IMR-90 (cell line): ENCODE measurements around the gene ENOX1. TPM values are rescaled to one million over a fixed set of nuclear protein-coding genes. Genes with fewer than 3 reads are reported as not detected.

Experiments used
- ATAC-seq: fragments of 200-7000 bp; cut with Tn5 transposase; 2 replicates; pipeline ENCODE4 v1.9.1; 2020; ENCODE audit warnings: low read depth, mild to moderate bottlenecking, moderate library complexity
- BruUV-seq: library from RNA; stranded (reverse); fragments of 400-500 nt; replicated peaks from 2 replicates; lab custom pipeline; 2021; lab: Mats Ljungman, UMichigan
- CTCF ChIA-PET: fragments of 300-600 bp; formaldehyde crosslinking; extraction: SDS; loops from one replicate; lab custom pipeline; 2021; ENCODE audit warnings: antibody characterized with exemption; lab: Yijun Ruan, JAX
- POLR2A ChIA-PET: fragments of 300-600 bp; sonication (Branson Sonifier 250); formaldehyde crosslinking; loops from one replicate; lab custom pipeline; 2022; ENCODE audit warnings: antibody characterized with exemption; ENCODE audit not compliant: unreplicated experiment; lab: Charles Lee
- DNase-seq: peaks from one replicate; pipeline ENCODE4 v3.0.0; 2013
- H2AFZ ChIP-seq: replicated peaks from 2 replicates; pipeline ENCODE3; 2013; ENCODE audit warnings: low read length, mild to moderate bottlenecking; ENCODE audit not compliant: poor library complexity
- H2AK5ac ChIP-seq: 2 replicates; pipeline ENCODE4 v1.6.1; 2013; ENCODE audit warnings: low read depth, low read length, inconsistent platforms
- H2AK9ac ChIP-seq: replicated peaks from 2 replicates; pipeline ENCODE3; 2013; ENCODE audit warnings: mild to moderate bottlenecking, low read depth, low read length, moderate library complexity; ENCODE audit not compliant: poor library complexity
- H2BK120ac ChIP-seq: 2 replicates; pipeline ENCODE4 v1.6.1; 2013; ENCODE audit warnings: low read depth, low read length, inconsistent platforms
- H2BK15ac ChIP-seq: 3 replicates; pipeline ENCODE4 v1.6.1; 2013; ENCODE audit warnings: low read depth, low read length, inconsistent platforms
- H2BK20ac ChIP-seq: 2 replicates; pipeline ENCODE4 v1.6.1; 2013; ENCODE audit warnings: low read depth, mild to moderate bottlenecking, inconsistent platforms, low read length, moderate library complexity
- H2BK5ac ChIP-seq: 2 replicates; pipeline ENCODE4 v1.6.1; 2013; ENCODE audit warnings: mild to moderate bottlenecking, low read depth, low read length, inconsistent platforms; ENCODE audit not compliant: poor library complexity, severe bottlenecking
- H3K14ac ChIP-seq: replicated peaks from 2 replicates; pipeline ENCODE4 v1.6.1; 2013; ENCODE audit warnings: low read depth, low read length, inconsistent platforms
- H3K18ac ChIP-seq: 2 replicates; pipeline ENCODE4 v1.6.1; 2013; ENCODE audit warnings: low read depth, low read length, control low read depth
- H3K23ac ChIP-seq: 2 replicates; pipeline ENCODE4 v1.6.1; 2013; ENCODE audit warnings: low read depth, low read length, inconsistent platforms
- H3K27ac ChIP-seq: 2 replicates; pipeline ENCODE4 v1.5.1; 2013; ENCODE audit warnings: mild to moderate bottlenecking, control low read depth, low read length; ENCODE audit not compliant: insufficient read depth
- H3K27me3 ChIP-seq: 2 replicates; pipeline ENCODE4 v1.6.1; 2013; ENCODE audit warnings: low read length; ENCODE audit not compliant: control insufficient read depth, insufficient read depth
- H3K36me3 ChIP-seq: 2 replicates; pipeline ENCODE4 v1.6.1; 2013; ENCODE audit warnings: low read length, mixed read lengths; ENCODE audit not compliant: control insufficient read depth, insufficient read depth
- H3K4ac ChIP-seq: 2 replicates; pipeline ENCODE4 v1.6.1; 2013; ENCODE audit warnings: low read depth, low read length, inconsistent platforms
- H3K4me1 ChIP-seq: 2 replicates; pipeline ENCODE4 v1.6.1; 2013; ENCODE audit warnings: low read length, mixed read lengths; ENCODE audit not compliant: control insufficient read depth, insufficient read depth
- H3K4me2 ChIP-seq: 2 replicates; pipeline ENCODE4 v1.6.1; 2013; ENCODE audit warnings: low read depth, mild to moderate bottlenecking, control low read depth, low read length, moderate library complexity
- H3K4me3 ChIP-seq: 2 replicates; pipeline ENCODE4 v1.5.1; 2013; ENCODE audit warnings: low read depth, mild to moderate bottlenecking, control low read depth, low read length, moderate library complexity; ENCODE audit not compliant: insufficient read depth
- H3K56ac ChIP-seq: 2 replicates; pipeline ENCODE4 v1.6.1; 2013; ENCODE audit warnings: low read length, inconsistent platforms; ENCODE audit not compliant: insufficient read depth; ENCODE audit errors: extremely low read depth
- H3K79me1 ChIP-seq, 2 experiments: 2 replicates each; pipeline ENCODE4 v1.6.1; 2013; ENCODE audit warnings: low read length in 2 of 2, inconsistent platforms in 1 of 2, low read depth in 1 of 2
- H3K9ac ChIP-seq: 2 replicates; pipeline ENCODE4 v1.6.1; 2013; ENCODE audit warnings: low read depth, low read length, control low read depth
- H3K9me1 ChIP-seq: 2 replicates; pipeline ENCODE4 v1.6.1; 2013; ENCODE audit warnings: low read length, inconsistent platforms; ENCODE audit not compliant: insufficient read depth
- H3K9me3 ChIP-seq: 2 replicates; pipeline ENCODE4 v1.6.1; 2013; ENCODE audit warnings: low read length; ENCODE audit not compliant: control insufficient read depth, insufficient read depth
- H4K20me1 ChIP-seq: 2 replicates; pipeline ENCODE4 v1.6.1; 2013; ENCODE audit warnings: low read length, inconsistent platforms; ENCODE audit not compliant: insufficient read depth
- H4K5ac ChIP-seq: 2 replicates; pipeline ENCODE4 v1.6.1; 2013; ENCODE audit warnings: mild to moderate bottlenecking, low read depth, low read length, control low read depth
- H4K8ac ChIP-seq, 2 experiments: 2 replicates each; pipeline ENCODE4 v1.6.1; 2013; ENCODE audit warnings: low read depth in 2 of 2, low read length in 2 of 2, control low read depth in 1 of 2, inconsistent platforms in 1 of 2
- H4K91ac ChIP-seq: 2 replicates; pipeline ENCODE4 v1.6.1; 2013; ENCODE audit warnings: low read depth, low read length, inconsistent platforms; ENCODE audit not compliant: insufficient read depth
- MAZ ChIP-seq: IDR thresholded peaks from 2 replicates; pipeline ENCODE4 v1.6.1; 2012; ENCODE audit warnings: low read depth, mild to moderate bottlenecking, low read length, improper control_type of control experiment, moderate library complexity, borderline replicate concordance
- WGBS, 2 experiments: methylation state at CpG; one replicate each; pipeline versions ENCODE4 v1.1.5 to v1.1.7; 2013; ENCODE audit warnings: missing lambda C conversion rate in 2 of 2; ENCODE audit not compliant: insufficient read length in 1 of 2; ENCODE audit errors: extremely low coverage in 2 of 2; 5-methylcytosine and 5-hydroxymethylcytosine counted together
- dilution Hi-C: fragments of 300-500 bp; cut with HindIII; formaldehyde crosslinking; loops from one replicate; pipeline ENCODE4 v1.14.3; 2018; ENCODE audit warnings: low sequenced_read_pairs; ENCODE audit not compliant: unreplicated experiment
- in situ Hi-C: fragments of 300-500 bp; cut with MboI; formaldehyde crosslinking; loops from 3 replicates; pipeline ENCODE4 v1.14.3; 2019; ENCODE audit warnings: low sequenced_read_pairs, inconsistent platforms, mixed read lengths
- intact Hi-C: fragments of 100-400 bp; cut with micrococcal nuclease; formaldehyde crosslinking; loops from 2 replicates; pipeline ENCODE4 v1.10.0; 2022
- polyA plus RNA-seq, 3 experiments: library from polyadenylated mRNA; depleted of rRNA; stranded (reverse); fragments of >200 nt; gene quantifications; 2 replicates each; pipeline ENCODE4 v1.2.3, GENCODE V29; 2012; ENCODE audit warnings: low replicate concordance in 1 of 3
- total RNA-seq: library from RNA; depleted of rRNA; stranded (reverse); fragments of >200 nt; gene quantifications from 2 replicates; pipeline ENCODE4 v1.2.3, GENCODE V29; 2012

The ENOX1 gene
- total and polyA plus RNA-seq, 2 of the 4 experiments (the other 2 are of a cell fraction) = 0.99 to 1.3 TPM

DNA sequence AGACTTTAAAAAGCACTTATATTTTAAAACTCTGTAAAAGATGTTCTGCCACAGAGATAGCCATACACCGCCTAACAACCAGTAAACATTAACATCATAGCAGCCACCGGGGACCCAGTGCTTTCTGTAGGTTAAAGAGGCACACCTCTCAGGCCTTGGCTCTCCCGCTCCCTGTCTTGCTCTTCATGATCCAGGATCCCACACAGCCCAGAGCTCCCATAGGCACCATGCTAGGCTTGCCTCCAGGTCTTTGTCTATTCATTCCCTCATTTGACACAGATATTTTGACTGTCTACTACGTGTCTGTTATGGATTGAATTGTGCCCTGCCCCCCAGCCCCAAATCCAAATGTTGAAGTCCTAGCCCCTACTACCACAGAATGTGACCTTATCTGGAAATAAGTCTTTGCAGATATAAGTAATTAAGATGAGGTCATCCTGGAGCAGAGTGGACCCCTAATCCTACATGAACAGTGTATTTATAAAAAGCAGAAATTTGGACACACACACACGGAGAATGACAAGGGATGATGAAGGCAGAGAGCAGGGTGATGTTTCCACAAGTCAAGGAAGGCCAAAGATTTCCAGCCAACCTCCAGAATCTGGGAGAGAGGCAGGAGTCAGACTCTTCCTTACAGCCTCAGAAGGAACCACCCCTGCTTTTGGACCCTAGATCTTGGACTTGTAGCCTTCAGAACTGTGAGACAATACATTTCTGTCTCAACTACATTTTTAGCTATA, 490.8 kb downstream of the ENOX1 start:
- H2BK15ac ChIP-seq = no peak overlapping the region
- no peak overlapping the region for H3K14ac ChIP-seq
- H2BK120ac ChIP-seq = no peak overlapping the region
- ChIA-PET POLR2A (no interaction called here), CTCF (no interaction called here)
- no peak for DNase-seq
- H3K9me3 ChIP-seq = no peaks in the 10 kb centered on the region
- H4K20me1 ChIP-seq = no peaks in the 10 kb centered on the region
- H3K4me2 ChIP-seq = no peak overlapping the region
- H3K56ac ChIP-seq = no peak overlapping the region
- no peak overlapping the region for H4K91ac ChIP-seq
- no peak overlapping the region; the same call in 1 of the 2 replicates for H3K18ac ChIP-seq
- no peak overlapping the region; the same call in 1 of the 2 replicates for H4K5ac ChIP-seq
- no peak overlapping the region for H2BK5ac ChIP-seq
- dilution Hi-C loops = no loop called here
- H3K23ac ChIP-seq = no peak overlapping the region
- in situ Hi-C loops = no loop called here
- 0 out of 2 replicates have a peak overlapping the region, but pooled peaks have one; percentile 8 for H2BK20ac ChIP-seq
- H3K27me3 ChIP-seq = no peaks in the 10 kb centered on the region
- peaks cover 8% of the 10 kb centered on the region; the same call in 1 of the 2 replicates for H3K9me1 ChIP-seq
- no peaks in the 10 kb centered on the region for H3K36me3 ChIP-seq
- WGBS, 2 experiments = 100% methylated on average over 1 of the region's 5 CpGs; no CpG with 5 or more reads in 1 of the 2 experiments
- H3K27ac ChIP-seq = no peak overlapping the region
- intact Hi-C loops = no loop called here
- H3K4me1 ChIP-seq = peaks cover 17% of the 10 kb centered on the region
- H2AK5ac ChIP-seq = no peak overlapping the region
- no peak overlapping the region for H3K4me3 ChIP-seq
- ATAC-seq = no peak
- H2AFZ ChIP-seq = no peak overlapping the region
- H3K9ac ChIP-seq = no peak overlapping the region
- no TSS peak for BruUV-seq
- no peaks in the 10 kb centered on the region for H3K79me1 ChIP-seq
- no peak for TF ChIP-seq MAZ
- no peak overlapping the region for H4K8ac ChIP-seq
- H3K4ac ChIP-seq = no peak overlapping the region
- no peak overlapping the region for H2AK9ac ChIP-seq
